OCI-LY7 (cell line): Measurements from ENCODE around the gene RREB1. TPM values are rescaled to one million over a fixed set of nuclear protein-coding genes. Genes with fewer than 3 reads are reported as not detected.
A peak's percentile ranks its signal among the peaks of the same experiment; 100 is the strongest.

Source experiments
- BruUV-seq: library from RNA; stranded (reverse); fragments of 400-500 nt; replicated peaks from 2 replicates; lab custom pipeline; 2021; lab: Mats Ljungman, UMichigan
- CTCF ChIA-PET: fragments of 300-600 bp; sonication (Branson Sonifier 250); formaldehyde crosslinking; loops from one replicate; lab custom pipeline; 2022; ENCODE audit warnings: antibody characterized with exemption; ENCODE audit not compliant: unreplicated experiment; lab: Charles Lee
- POLR2A ChIA-PET: fragments of 300-600 bp; sonication (Branson Sonifier 250); formaldehyde crosslinking; loops from one replicate; lab custom pipeline; 2022; ENCODE audit warnings: antibody characterized with exemption; lab: Charles Lee
- DNase-seq: peaks from one replicate; pipeline ENCODE4 v3.0.0-alpha.2; 2015; ENCODE audit warnings: low spot score
- H2AFZ ChIP-seq: fragments of 200-600 bp; sonication (generic), shearing (Covaris generic); 2 replicates; pipeline ENCODE4 v1.6.1; 2014; ENCODE audit warnings: mild to moderate bottlenecking, antibody characterized with exemption, low read length, moderate library complexity
- H3K27ac ChIP-seq: fragments of 200-600 bp; sonication (generic); 2 replicates; pipeline ENCODE4 v1.5.1; 2014; ENCODE audit warnings: mixed run types, low read depth, mild to moderate bottlenecking, moderate library complexity, low read length, inconsistent platforms; ENCODE audit not compliant: poor library complexity, severe bottlenecking
- H3K36me3 ChIP-seq: fragments of 200-600 bp; sonication (generic); 2 replicates; pipeline ENCODE4 v1.6.1; 2014; ENCODE audit warnings: mild to moderate bottlenecking, antibody characterized with exemption, low read length, moderate library complexity, mixed read lengths; ENCODE audit not compliant: insufficient read depth
- H3K4me1 ChIP-seq: fragments of 200-600 bp; sonication (generic); 2 replicates; pipeline ENCODE4 v1.5.1; 2014; ENCODE audit warnings: mild to moderate bottlenecking, low read length; ENCODE audit not compliant: insufficient read depth, poor library complexity, severe bottlenecking
- H3K4me2 ChIP-seq: fragments of 200-600 bp; sonication (generic); 2 replicates; pipeline ENCODE4 v1.6.1; 2014; ENCODE audit warnings: mild to moderate bottlenecking, low read length
- H3K4me3 ChIP-seq: fragments of 200-600 bp; sonication (generic); 2 replicates; pipeline ENCODE4 v1.5.1; 2014; ENCODE audit warnings: mild to moderate bottlenecking, low read depth, low read length; ENCODE audit not compliant: poor library complexity, severe bottlenecking
- H3K79me2 ChIP-seq: fragments of 200-600 bp; sonication (generic); 2 replicates; pipeline ENCODE4 v1.6.1; 2016; ENCODE audit warnings: low read depth, mild to moderate bottlenecking, low read length, moderate library complexity, mixed read lengths; ENCODE audit not compliant: insufficient read depth
- H3K9me2 ChIP-seq: fragments of 200-600 bp; sonication (generic); 2 replicates; pipeline ENCODE4 v1.6.1; 2016; ENCODE audit warnings: mild to moderate bottlenecking, low read length, mixed read lengths; ENCODE audit not compliant: insufficient read depth
- H3K9me3 ChIP-seq: fragments of 200-600 bp; sonication (generic); 2 replicates; pipeline ENCODE4 v1.6.1; 2014; ENCODE audit warnings: mild to moderate bottlenecking, mixed run types, low read length, mixed read lengths
- H4K20me1 ChIP-seq: fragments of 200-600 bp; sonication (generic); 2 replicates; pipeline ENCODE4 v1.6.1; 2014; ENCODE audit warnings: mild to moderate bottlenecking, antibody characterized with exemption, low read length, moderate library complexity, mixed read lengths; ENCODE audit not compliant: insufficient read depth
- CTCF ChIP-seq: fragments of 200-600 bp; sonication (generic); conservative IDR thresholded peaks from 2 replicates; pipeline ENCODE4 v1.5.1; 2014; ENCODE audit warnings: mild to moderate bottlenecking, antibody characterized with exemption, low read length, moderate library complexity, mixed read lengths
- EZH2phosphoT487 ChIP-seq: fragments of 200-600 bp; sonication (generic); IDR thresholded peaks from 2 replicates; pipeline ENCODE4 v1.6.1; 2018; ENCODE audit warnings: low read depth, borderline replicate concordance, mild to moderate bottlenecking, mixed run types, antibody characterized with exemption, low read length, moderate library complexity, mixed read lengths
- intact Hi-C: fragments of 100-400 bp; cut with micrococcal nuclease; formaldehyde crosslinking; loops from one replicate; pipeline ENCODE4 v1.10.0; 2022; ENCODE audit not compliant: unreplicated experiment
- total RNA-seq, 2 experiments: library from RNA; depleted of rRNA in 1 of 2; stranded (reverse); fragments of >200 nt in 1 of 2; shearing (Covaris generic) in 1 of 2; gene quantifications; 2 replicates each; pipeline ENCODE4 v1.2.3, GENCODE V29; 2014 to 2022

RREB1 gene
- total RNA-seq, 2 experiments from 2014 or later: 4.4 to 7.1 TPM

GRCh38 chr6:7138046-7138531, 30.3 kb downstream of the RREB1 start:
- peaks cover 34% of the 10 kb centered on the region for H3K4me1 ChIP-seq
- no peak for DNase-seq
- intact Hi-C loops: no loop called here
- H4K20me1 ChIP-seq: peaks cover 38% of the 10 kb centered on the region; the same call in 1 of the 2 replicates
- ChIA-PET CTCF (interaction anchor here (1.3 kb wide), 1 partner anchor 9 kb away, joined by 4 read pairs; no protein-coding TSS in a partner anchor), POLR2A (interaction anchor here (0.6 to 1.7 kb wide), 6 partner anchors 9 to 197 kb away, joined by 3 to 10 read pairs (median 3); no protein-coding TSS in a partner anchor)
- H3K27ac ChIP-seq: no peak overlapping the region
- no peaks in the 10 kb centered on the region for H3K79me2 ChIP-seq
- TF ChIP-seq CTCF: no peak
- TF ChIP-seq EZH2phosphoT487: no peak
- no peaks in the 10 kb centered on the region for H3K9me3 ChIP-seq
- no peaks in the 10 kb centered on the region for H3K36me3 ChIP-seq
- H3K9me2 ChIP-seq: no peaks in the 10 kb centered on the region
- H2AFZ ChIP-seq: no peak overlapping the region
- no TSS peak for BruUV-seq
- no peak overlapping the region for H3K4me3 ChIP-seq
- H3K4me2 ChIP-seq: peak overlapping the region; percentile 70

GRCh38 chr6:7138921-7139358, 31.2 kb downstream of the RREB1 start:
- H3K4me2 ChIP-seq: no peak overlapping the region
- peaks cover 34% of the 10 kb centered on the region for H3K4me1 ChIP-seq
- peaks cover 38% of the 10 kb centered on the region; the same call in 1 of the 2 replicates for H4K20me1 ChIP-seq
- ChIA-PET CTCF (no interaction called here), POLR2A (interaction anchor here (0.6 to 1.2 kb wide), 4 partner anchors 15 to 196 kb away, joined by 3 to 6 read pairs (median 3); no protein-coding TSS in a partner anchor)
- no peaks in the 10 kb centered on the region for H3K79me2 ChIP-seq
- no TSS peak for BruUV-seq
- TF ChIP-seq CTCF: no peak
- TF ChIP-seq EZH2phosphoT487: no peak
- H3K9me3 ChIP-seq: no peaks in the 10 kb centered on the region
- no peaks in the 10 kb centered on the region for H3K36me3 ChIP-seq
- intact Hi-C loops: no loop called here
- H3K4me3 ChIP-seq: no peak overlapping the region
- H3K27ac ChIP-seq: no peak overlapping the region
- DNase-seq: no peak
- H2AFZ ChIP-seq: no peak overlapping the region
- H3K9me2 ChIP-seq: no peaks in the 10 kb centered on the region

GRCh38 chr6:7139835-7140470, 32.2 kb downstream of the RREB1 start:
- peak overlapping the region; percentile 71; the same call in 1 of the 2 replicates for H3K4me2 ChIP-seq
- DNase-seq: no peak
- peaks cover 38% of the 10 kb centered on the region for H4K20me1 ChIP-seq
- H3K27ac ChIP-seq: no peak overlapping the region
- BruUV-seq: no TSS peak
- peaks cover 34% of the 10 kb centered on the region for H3K4me1 ChIP-seq
- no peaks in the 10 kb centered on the region for H3K9me2 ChIP-seq
- no peaks in the 10 kb centered on the region for H3K79me2 ChIP-seq
- H2AFZ ChIP-seq: no peak overlapping the region
- TF ChIP-seq CTCF (no peak), EZH2phosphoT487 (no peak)
- H3K9me3 ChIP-seq: no peaks in the 10 kb centered on the region
- intact Hi-C loops: no loop called here
- no peaks in the 10 kb centered on the region for H3K36me3 ChIP-seq
- no peak overlapping the region for H3K4me3 ChIP-seq
- ChIA-PET CTCF (no interaction called here), POLR2A (interaction anchor here (0.5 to 0.8 kb wide), 2 partner anchors 13 to 21 kb away, joined by 3 read pairs; no protein-coding TSS in a partner anchor)
